SJCRH30 (cell line): ENCODE data around the gene PHF20. TPM values are rescaled to one million over a fixed set of nuclear protein-coding genes. Genes with fewer than 3 reads are reported as not detected.
"Not testable (repeated sequence)": the region's sequence is repeated elsewhere in the genome, so short reads cannot be mapped to it uniquely, and the experiment has no call there.

Experiments used
- DNase-seq, 2 experiments: peaks; one replicate each; pipeline ENCODE4 v3.0.0-alpha.2; 2015 to 2020
- H3K27ac ChIP-seq: fragments of 250-450 bp; sonication (Bioruptor Pico); 2 replicates; pipeline ENCODE4 v1.5.1; 2020; ENCODE audit warnings: mild to moderate bottlenecking, moderate library complexity
- H3K27me3 ChIP-seq: fragments of 250-450 bp; sonication (Bioruptor Pico); 2 replicates; pipeline ENCODE4 v1.5.1; 2020; ENCODE audit warnings: mild to moderate bottlenecking, moderate library complexity
- H3K36me3 ChIP-seq: fragments of 250-450 bp; sonication (Bioruptor Pico); 2 replicates; pipeline ENCODE4 v1.5.1; 2020; ENCODE audit warnings: mild to moderate bottlenecking, moderate library complexity
- H3K4me1 ChIP-seq: fragments of 250-450 bp; sonication (Bioruptor Pico); 2 replicates; pipeline ENCODE4 v1.5.1; 2020; ENCODE audit warnings: mild to moderate bottlenecking, moderate library complexity
- H3K4me3 ChIP-seq: fragments of 250-450 bp; sonication (Bioruptor Pico); 2 replicates; pipeline ENCODE4 v1.5.1; 2020; ENCODE audit warnings: mild to moderate bottlenecking, moderate library complexity
- H3K9me3 ChIP-seq: fragments of 250-450 bp; sonication (Bioruptor Pico); replicated peaks from 2 replicates; pipeline ENCODE4 v1.5.1; 2020; ENCODE audit warnings: mild to moderate bottlenecking, moderate library complexity
- total RNA-seq: library from RNA; depleted of rRNA; stranded (reverse); fragments of >200 nt; shearing (Covaris generic); gene quantifications from 2 replicates; pipeline ENCODE4 v1.2.3, GENCODE V29; 2014; rRNA removed

Gene PHF20
- 59.0 and 72.2 TPM in 2 replicates for total RNA-seq

DNA sequence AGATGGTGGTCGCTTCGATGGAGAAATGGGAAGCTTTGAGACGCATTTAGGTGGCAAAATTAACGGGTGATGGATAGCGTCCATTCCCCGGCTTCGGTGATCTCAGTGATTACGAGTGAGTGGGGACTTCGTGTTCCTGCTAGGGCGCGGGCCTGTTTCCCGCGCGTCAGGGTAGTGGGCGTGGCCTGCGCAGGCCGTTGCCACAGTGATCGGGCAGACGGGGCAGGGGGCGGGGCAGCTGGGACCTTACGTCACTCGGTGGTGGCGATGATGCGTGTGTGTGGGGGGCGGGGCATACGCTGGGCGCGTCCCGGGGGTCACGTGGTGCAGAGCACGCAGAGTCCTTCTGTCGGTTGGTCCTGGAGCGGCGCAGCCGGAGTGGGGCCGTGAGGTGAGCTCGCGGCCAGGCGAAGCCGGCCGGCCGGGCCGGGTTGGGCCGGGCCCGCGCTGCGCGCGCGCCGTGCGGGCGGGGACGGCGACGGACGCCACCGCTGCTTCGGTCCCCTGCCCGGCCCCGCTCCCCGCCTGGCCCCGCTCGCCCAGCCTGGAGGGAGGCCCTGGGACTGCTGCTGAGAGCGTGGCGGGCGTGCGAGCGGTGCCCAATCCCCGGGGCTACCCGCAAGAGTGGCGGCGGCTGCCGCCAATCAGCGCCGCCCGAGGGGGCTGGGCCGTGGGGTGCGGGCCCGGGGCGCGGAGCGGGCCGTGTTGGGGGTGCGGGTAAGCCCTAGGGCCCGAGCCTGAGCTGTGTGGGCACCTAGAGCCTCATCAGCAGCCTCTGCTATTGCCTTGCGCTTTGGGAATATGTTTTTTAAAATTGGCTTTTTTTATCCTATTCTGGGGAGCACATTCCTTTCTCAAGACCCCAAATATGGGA is at the start of gene PHF20:
TSS of gene PHF20 (plus strand) at position 327 of the 874 bp plus-strand sequence. CDS start 29,508 bp downstream, outside the sequence.
- peaks cover 11% of the 10 kb centered on the region; the same call in 1 of the 2 replicates for H3K36me3 ChIP-seq
- peak within 1 kb of the TSS; percentile 79 for H3K4me3 ChIP-seq
- H3K4me1 ChIP-seq: peaks cover 25% of the 10 kb centered on the region
- DNase-seq: peak; percentile 100
- H3K27ac ChIP-seq: peak within 1 kb of the TSS; percentile 34
- no peaks in the 10 kb centered on the region for H3K9me3 ChIP-seq
- H3K27me3 ChIP-seq: no peaks in the 10 kb centered on the region

DNA sequence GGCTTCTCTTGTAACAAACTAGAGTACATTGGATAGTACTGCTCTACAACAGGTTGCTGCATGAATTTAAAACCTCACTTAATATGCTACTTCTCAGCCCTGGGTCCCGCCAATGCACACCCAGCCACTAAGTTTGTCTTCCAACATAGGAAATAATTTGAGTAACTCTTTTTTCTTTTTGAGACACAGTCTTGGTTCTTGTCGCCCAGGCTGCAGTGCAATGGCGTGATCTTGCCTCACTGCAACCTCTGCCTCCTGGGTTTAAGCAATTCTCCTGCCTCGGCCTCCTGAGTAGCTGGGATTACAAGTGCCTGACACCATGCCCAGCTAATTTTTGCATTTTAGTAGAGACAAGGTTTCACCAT is 48.6 kb upstream of the PHF20 start:
- peaks cover 98% of the 10 kb centered on the region for H3K36me3 ChIP-seq
- H3K4me1 ChIP-seq, H3K9me3 ChIP-seq, H3K4me3 ChIP-seq, DNase-seq, H3K27me3 ChIP-seq, H3K27ac ChIP-seq: not testable (repeated sequence)

GRCh38 chr20:35723652-35724320 is 48.0 kb upstream of the PHF20 start:
- H3K9me3 ChIP-seq, DNase-seq, H3K4me1 ChIP-seq, H3K4me3 ChIP-seq, H3K27ac ChIP-seq, H3K27me3 ChIP-seq: not testable (repeated sequence)
- peaks cover 99% of the 10 kb centered on the region for H3K36me3 ChIP-seq

- H3K4me1 ChIP-seq: no peaks in the 10 kb centered on the region
- no peak overlapping the region for H3K4me3 ChIP-seq
- peaks cover 99% of the 10 kb centered on the region for H3K36me3 ChIP-seq
- DNase-seq: no peak
- H3K9me3 ChIP-seq: no peaks in the 10 kb centered on the region
- H3K27me3 ChIP-seq: no peaks in the 10 kb centered on the region
- H3K27ac ChIP-seq: no peak overlapping the region
These were observed 47.2 kb upstream of the PHF20 start for GRCh38 chr20:35724321-35725230.

- no peaks in the 10 kb centered on the region for H3K9me3 ChIP-seq
These were observed 44.7 kb upstream of the PHF20 start for GRCh38 chr20:35726842-35727711.

DNA sequence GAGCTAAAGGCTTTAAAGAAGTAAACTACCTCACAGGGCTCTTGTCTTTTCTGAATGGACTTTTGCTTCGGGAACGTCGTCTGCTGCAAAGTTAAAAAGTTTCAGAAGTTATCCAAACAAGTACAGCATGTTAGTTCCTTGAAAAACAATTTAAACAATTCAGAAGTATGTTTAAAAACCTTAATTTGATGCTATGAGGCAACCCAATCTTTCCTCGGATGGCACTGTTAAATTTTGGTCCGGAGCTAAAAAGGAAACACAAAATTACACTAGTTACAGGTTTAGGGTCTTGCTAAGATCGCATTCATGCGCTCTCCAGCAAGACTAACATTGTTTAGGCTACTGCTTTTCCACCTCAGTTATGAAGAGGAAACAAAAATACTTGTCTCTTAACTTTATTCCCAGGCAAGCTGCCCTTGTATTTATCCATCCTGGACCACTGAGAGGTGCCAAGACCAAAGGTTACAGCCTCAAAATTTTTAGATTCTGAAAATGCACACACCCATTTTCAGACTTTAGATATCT is 42.5 kb upstream of the PHF20 start:
- peaks cover 100% of the 10 kb centered on the region for H3K36me3 ChIP-seq
- no peak overlapping the region for H3K27ac ChIP-seq
- no peak for DNase-seq
- H3K9me3 ChIP-seq: no peaks in the 10 kb centered on the region
- no peaks in the 10 kb centered on the region for H3K27me3 ChIP-seq
- H3K4me3 ChIP-seq: no peak overlapping the region
- H3K4me1 ChIP-seq: no peaks in the 10 kb centered on the region; the same call in 1 of the 2 replicates

More at GRCh38 chr20:35726842-35727711, 44.7 kb upstream of the PHF20 start:
- Histone ChIP-seq H3K27ac (no peak overlapping the region), H3K4me3 (no peak overlapping the region), H3K4me1 (no peaks in the 10 kb centered on the region; the same call in 1 of the 2 replicates), H3K36me3 (peaks cover 99% of the 10 kb centered on the region), H3K27me3 (no peaks in the 10 kb centered on the region)
- DNase-seq: no peak

DNA sequence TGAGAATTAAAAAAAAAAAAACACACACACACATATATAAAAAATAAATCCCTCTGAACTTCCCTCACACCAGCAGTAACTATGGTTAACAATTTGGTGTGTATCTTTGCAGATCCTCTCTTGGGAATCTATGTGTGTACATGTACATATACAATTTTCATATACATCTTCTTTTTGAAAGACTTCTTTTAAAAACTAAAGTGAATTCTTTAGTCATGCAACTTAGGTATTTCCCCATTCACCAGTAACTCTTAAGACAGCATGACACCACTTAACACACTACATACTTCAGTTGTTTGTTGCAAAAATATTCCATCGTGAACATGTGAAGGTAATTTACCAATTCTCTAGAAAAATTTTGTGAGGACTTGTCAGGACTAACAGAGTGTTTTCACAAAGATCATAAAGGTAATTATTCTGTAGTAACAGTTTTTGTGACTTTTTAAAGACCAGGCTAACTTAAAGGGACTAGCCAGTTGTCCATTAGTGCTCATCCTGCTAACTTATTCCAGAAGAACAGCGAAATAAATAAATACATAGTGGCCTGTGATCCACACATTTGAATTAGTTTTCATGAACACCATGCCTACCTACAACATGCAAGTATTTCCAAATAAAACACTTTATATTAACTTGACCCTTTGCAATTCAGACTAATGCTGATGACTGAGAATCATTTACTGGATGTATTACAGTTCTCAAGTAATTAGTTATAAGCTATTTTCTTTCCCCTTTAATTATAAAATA is 41.8 kb upstream of the PHF20 start:
- no peak for DNase-seq
- Histone ChIP-seq H3K4me1 (peaks cover under 1% of the 10 kb centered on the region), H3K36me3 (peaks cover 100% of the 10 kb centered on the region), H3K9me3 (no peaks in the 10 kb centered on the region), H3K4me3 (no peak overlapping the region), H3K27me3 (no peaks in the 10 kb centered on the region), H3K27ac (no peak overlapping the region)

- Histone ChIP-seq H3K9me3 (no peaks in the 10 kb centered on the region), H3K4me1 (peaks cover 4% of the 10 kb centered on the region), H3K27ac (no peak overlapping the region), H3K4me3 (no peak overlapping the region), H3K36me3 (peaks cover 100% of the 10 kb centered on the region), H3K27me3 (no peaks in the 10 kb centered on the region; the same call in 1 of the 2 replicates)
- DNase-seq: no peak
These were observed 41.0 kb upstream of the PHF20 start for GRCh38 chr20:35730583-35731468.

GRCh38 chr20:35731469-35731788 is 40.4 kb upstream of the PHF20 start:
- Histone ChIP-seq H3K4me1 (peaks cover 4% of the 10 kb centered on the region), H3K27me3 (no peaks in the 10 kb centered on the region; the same call in 1 of the 2 replicates)

GRCh38 chr20:35731862-35732643 is 39.8 kb upstream of the PHF20 start:
- no peak for DNase-seq
- Histone ChIP-seq H3K27me3 (no peaks in the 10 kb centered on the region; the same call in 1 of the 2 replicates), H3K9me3 (no peaks in the 10 kb centered on the region), H3K27ac (no peak overlapping the region), H3K4me1 (peaks cover 4% of the 10 kb centered on the region), H3K4me3 (no peak overlapping the region), H3K36me3 (peaks cover 100% of the 10 kb centered on the region)

More at GRCh38 chr20:35731469-35731788, 40.4 kb upstream of the PHF20 start:
- Histone ChIP-seq H3K4me3 (no peak overlapping the region), H3K36me3 (peaks cover 100% of the 10 kb centered on the region), H3K9me3 (no peaks in the 10 kb centered on the region), H3K27ac (no peak overlapping the region)
- DNase-seq: no peak

- DNase-seq: no peak
- no peak overlapping the region for H3K27ac ChIP-seq
- H3K27me3 ChIP-seq: no peaks in the 10 kb centered on the region; the same call in 1 of the 2 replicates
- H3K4me1 ChIP-seq: peaks cover 4% of the 10 kb centered on the region
- peaks cover 100% of the 10 kb centered on the region for H3K36me3 ChIP-seq
- H3K9me3 ChIP-seq: no peaks in the 10 kb centered on the region
- H3K4me3 ChIP-seq: no peak overlapping the region
These were observed 39.2 kb upstream of the PHF20 start for GRCh38 chr20:35732644-35732982.

DNA sequence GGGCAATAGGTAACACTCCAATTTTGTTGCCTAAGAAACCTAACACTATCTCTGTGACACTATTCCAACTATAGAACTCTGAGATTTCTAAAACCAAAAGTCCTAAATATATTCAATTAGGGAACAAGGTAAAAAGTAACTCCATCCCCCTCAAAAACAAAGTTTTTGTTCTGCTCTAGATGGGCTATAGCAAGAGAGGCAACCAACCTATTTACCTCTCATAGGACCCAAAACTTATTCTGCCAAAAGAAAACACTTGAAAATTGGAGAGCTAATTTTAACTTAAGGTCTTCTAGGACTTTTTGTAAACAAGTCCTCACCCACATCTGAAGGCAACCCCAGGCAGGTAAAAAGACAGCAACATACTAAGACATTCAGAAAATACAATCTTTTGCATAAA is 37.4 kb upstream of the PHF20 start:
- Histone ChIP-seq H3K4me3 (no peak overlapping the region), H3K27me3 (no peaks in the 10 kb centered on the region; the same call in 1 of the 2 replicates), H3K9me3 (no peaks in the 10 kb centered on the region), H3K36me3 (peaks cover 100% of the 10 kb centered on the region), H3K27ac (no peak overlapping the region), H3K4me1 (peaks cover 7% of the 10 kb centered on the region)
- DNase-seq: no peak
